Panc1 (cell line): ENCODE data around the gene TARS1. TPM values are rescaled to one million over a fixed set of nuclear protein-coding genes. Genes with fewer than 3 reads are reported as not detected.

Experiments
- ATAC-seq: fragments of 200-7000 bp; cut with Tn5 transposase; 2 replicates; pipeline ENCODE4 v1.9.1; 2020; ENCODE audit warnings: mild to moderate bottlenecking, moderate library complexity
- BruUV-seq: library from RNA; stranded (reverse); fragments of 400-500 nt; replicated peaks from 2 replicates; lab custom pipeline; 2021; lab: Mats Ljungman, UMichigan
- CTCF ChIA-PET: fragments of 300-600 bp; sonication (Branson Sonifier 250); formaldehyde crosslinking; loops from one replicate; lab custom pipeline; 2022; ENCODE audit warnings: antibody characterized with exemption; lab: Charles Lee
- POLR2A ChIA-PET: fragments of 300-600 bp; sonication (Branson Sonifier 250); formaldehyde crosslinking; loops from one replicate; lab custom pipeline; 2022; ENCODE audit warnings: antibody characterized with exemption; lab: Charles Lee
- DNase-seq: peaks from one replicate; pipeline ENCODE4 v3.0.0-alpha.2; 2010; ENCODE audit warnings: low read depth, low spot score
- H3K27ac ChIP-seq: 2 replicates; pipeline ENCODE4 v1.5.1; 2011; ENCODE audit warnings: mild to moderate bottlenecking, low read length, inconsistent platforms
- H3K27me3 ChIP-seq: fragments of 200-500 bp; sonication (Bioruptor generic); 2 replicates; pipeline ENCODE4 v1.6.0; 2014; ENCODE audit warnings: low read length, inconsistent platforms; ENCODE audit not compliant: control insufficient read depth, insufficient read depth
- H3K36me3 ChIP-seq: fragments of 200-500 bp; sonication (Bioruptor generic); 2 replicates; pipeline ENCODE4 v1.5.1; 2014; ENCODE audit warnings: inconsistent platforms, mild to moderate bottlenecking, low read length, moderate library complexity; ENCODE audit not compliant: control insufficient read depth, insufficient read depth
- H3K4me1 ChIP-seq: 2 replicates; pipeline ENCODE4 v1.5.1; 2011; ENCODE audit warnings: inconsistent platforms, mild to moderate bottlenecking, low read length, moderate library complexity; ENCODE audit not compliant: control insufficient read depth, insufficient read depth
- H3K4me3 ChIP-seq, 2 experiments: 2 replicates each; pipeline ENCODE4 v1.5.1; 2011 to 2012; ENCODE audit warnings: low read depth in 2 of 2, low read length in 2 of 2, mild to moderate bottlenecking in 2 of 2, inconsistent platforms in 1 of 2, moderate library complexity in 1 of 2
- H3K9me3 ChIP-seq: fragments of 200-500 bp; sonication (Bioruptor generic); 2 replicates; pipeline ENCODE4 v1.5.1; 2014; ENCODE audit warnings: low read depth, mild to moderate bottlenecking, inconsistent platforms, low read length, moderate library complexity; ENCODE audit not compliant: control insufficient read depth, insufficient read depth
- CTCF ChIP-seq: fragments of 450-650 bp; IDR thresholded peaks from 2 replicates; pipeline ENCODE4 v1.5.1; 2017; ENCODE audit warnings: mild to moderate bottlenecking
- POLR2AphosphoS5 ChIP-seq: IDR thresholded peaks from 2 replicates; pipeline ENCODE4 v1.6.1; 2012; ENCODE audit warnings: mild to moderate bottlenecking, low read depth, low read length, moderate library complexity
- SIN3A ChIP-seq: IDR thresholded peaks from 2 replicates; pipeline ENCODE4 v1.6.1; 2012; ENCODE audit warnings: low read depth, mild to moderate bottlenecking, low read length, moderate library complexity, borderline replicate concordance; ENCODE audit not compliant: insufficient read depth
- TCF7L2 ChIP-seq: IDR thresholded peaks from 2 replicates; pipeline ENCODE4 v1.6.1; 2011; ENCODE audit warnings: mild to moderate bottlenecking, low read depth, low read length, inconsistent platforms
- in situ Hi-C: cut with HindIII; loops from 2 replicates; pipeline ENCODE4 v1.10.0; 2016; ENCODE audit warnings: low sequenced_read_pairs, low pct_unique_long_range_greater_than_20kb
- intact Hi-C: fragments of 100-400 bp; cut with micrococcal nuclease; formaldehyde crosslinking; loops from one replicate; pipeline ENCODE4 v1.10.0; 2022; ENCODE audit not compliant: unreplicated experiment
- total RNA-seq: library from RNA; stranded (reverse); gene quantifications from one replicate; pipeline ENCODE4 v1.2.1, GENCODE V29; 2021; ENCODE audit not compliant: unreplicated experiment
- TF ChIP-seq, protein P1 (sequence below), 2 experiments: IDR thresholded peaks; 2 replicates each; pipeline ENCODE4 v1.6.1; 2011 to 2012; ENCODE audit warnings: low read depth in 2 of 2, control low read depth in 1 of 2, low read length in 1 of 2, mild to moderate bottlenecking in 1 of 2, moderate library complexity in 1 of 2; ENCODE audit not compliant: insufficient read depth in 1 of 2

Gene TARS1
- total RNA-seq, 1 experiment from 2014 or later: 258 TPM

DNA sequence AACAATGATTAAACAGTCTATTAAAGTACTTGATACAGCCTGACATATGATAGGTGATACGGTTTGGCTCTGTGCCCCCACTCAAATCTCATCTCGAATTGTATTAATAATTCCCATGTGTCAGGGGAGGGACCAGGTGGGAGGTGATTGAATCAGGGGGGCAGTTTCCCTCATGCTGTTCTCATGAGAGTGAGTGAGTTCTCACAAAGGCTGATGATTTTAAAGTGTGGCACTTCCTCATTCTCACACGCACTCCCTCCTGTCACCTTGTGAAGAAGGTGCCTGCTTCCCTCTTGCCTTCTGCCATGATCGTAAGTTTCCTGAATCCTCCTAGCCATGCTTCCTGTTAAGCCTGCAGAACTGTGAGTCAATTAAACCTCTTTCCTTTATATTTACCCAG is 40.1 kb upstream of the TARS1 start:
- POLR2A ChIA-PET: no interaction called here
- Histone ChIP-seq H3K27me3 (no peaks in the 10 kb centered on the region), H3K36me3 (no peaks in the 10 kb centered on the region), H3K27ac (no peak overlapping the region), H3K4me1 (no peaks in the 10 kb centered on the region), H3K4me3 (no peak overlapping the region), H3K9me3 (no peaks in the 10 kb centered on the region)
- CTCF ChIA-PET: no interaction called here
- ATAC-seq: no peak
- in situ Hi-C loops: no loop called here
- no peak for DNase-seq
- no TSS peak for BruUV-seq
- TF ChIP-seq POLR2AphosphoS5: no peak
- no peak for TF ChIP-seq CTCF
- TF ChIP-seq, protein P1, sequence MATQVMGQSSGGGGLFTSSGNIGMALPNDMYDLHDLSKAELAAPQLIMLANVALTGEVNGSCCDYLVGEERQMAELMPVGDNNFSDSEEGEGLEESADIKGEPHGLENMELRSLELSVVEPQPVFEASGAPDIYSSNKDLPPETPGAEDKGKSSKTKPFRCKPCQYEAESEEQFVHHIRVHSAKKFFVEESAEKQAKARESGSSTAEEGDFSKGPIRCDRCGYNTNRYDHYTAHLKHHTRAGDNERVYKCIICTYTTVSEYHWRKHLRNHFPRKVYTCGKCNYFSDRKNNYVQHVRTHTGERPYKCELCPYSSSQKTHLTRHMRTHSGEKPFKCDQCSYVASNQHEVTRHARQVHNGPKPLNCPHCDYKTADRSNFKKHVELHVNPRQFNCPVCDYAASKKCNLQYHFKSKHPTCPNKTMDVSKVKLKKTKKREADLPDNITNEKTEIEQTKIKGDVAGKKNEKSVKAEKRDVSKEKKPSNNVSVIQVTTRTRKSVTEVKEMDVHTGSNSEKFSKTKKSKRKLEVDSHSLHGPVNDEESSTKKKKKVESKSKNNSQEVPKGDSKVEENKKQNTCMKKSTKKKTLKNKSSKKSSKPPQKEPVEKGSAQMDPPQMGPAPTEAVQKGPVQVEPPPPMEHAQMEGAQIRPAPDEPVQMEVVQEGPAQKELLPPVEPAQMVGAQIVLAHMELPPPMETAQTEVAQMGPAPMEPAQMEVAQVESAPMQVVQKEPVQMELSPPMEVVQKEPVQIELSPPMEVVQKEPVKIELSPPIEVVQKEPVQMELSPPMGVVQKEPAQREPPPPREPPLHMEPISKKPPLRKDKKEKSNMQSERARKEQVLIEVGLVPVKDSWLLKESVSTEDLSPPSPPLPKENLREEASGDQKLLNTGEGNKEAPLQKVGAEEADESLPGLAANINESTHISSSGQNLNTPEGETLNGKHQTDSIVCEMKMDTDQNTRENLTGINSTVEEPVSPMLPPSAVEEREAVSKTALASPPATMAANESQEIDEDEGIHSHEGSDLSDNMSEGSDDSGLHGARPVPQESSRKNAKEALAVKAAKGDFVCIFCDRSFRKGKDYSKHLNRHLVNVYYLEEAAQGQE (IDR thresholded peaks at IDR 0.05; ENCODE audit: insufficient read depth in 1 of 2, low read depth in 2 of 2, low read length in 1 of 2): no peak
- no peak for TF ChIP-seq TCF7L2
- no peak for TF ChIP-seq SIN3A
- intact Hi-C loops: no loop called here

- H3K27ac ChIP-seq: no peak overlapping the region
Observed at GRCh38 chr5:33401482-33402390, 39.0 kb upstream of the TARS1 start.

More at GRCh38 chr5:33401482-33402390, 39.0 kb upstream of the TARS1 start:
- POLR2A ChIA-PET: no interaction called here
- DNase-seq: no peak
- TF ChIP-seq POLR2AphosphoS5 (no peak), TCF7L2 (no peak), CTCF (no peak), SIN3A (no peak)
- TF ChIP-seq, protein P1 (IDR thresholded peaks at IDR 0.05; ENCODE audit: insufficient read depth in 1 of 2, low read depth in 2 of 2, low read length in 1 of 2): no peak
- in situ Hi-C loops: no loop called here
- BruUV-seq: no TSS peak
- intact Hi-C loops: no loop called here
- no peaks in the 10 kb centered on the region for H3K4me1 ChIP-seq
- no peak for ATAC-seq
- no peaks in the 10 kb centered on the region for H3K36me3 ChIP-seq
- no peak overlapping the region for H3K4me3 ChIP-seq
- CTCF ChIA-PET: no interaction called here
- H3K27me3 ChIP-seq: no peaks in the 10 kb centered on the region
- no peaks in the 10 kb centered on the region for H3K9me3 ChIP-seq
